C4-2B (cell line): ENCODE data around the gene PEAR1.

Experiments used
- H3K27ac ChIP-seq: fragments of 450-650 bp; 2 replicates; pipeline ENCODE4 v1.5.1; 2017
- ZFX ChIP-seq: fragments of 450-650 bp; IDR thresholded peaks from 2 replicates; pipeline ENCODE4 v1.6.1; 2017
- TF ChIP-seq, protein P1 (sequence below): fragments of 450-650 bp; conservative IDR thresholded peaks from 2 replicates; pipeline ENCODE4 v1.5.1; 2017; ENCODE audit warnings: mild to moderate bottlenecking

PEAR1 gene

GRCh38 chr1:156913809-156914387, 20.4 kb downstream of the PEAR1 start:
- TF ChIP-seq, protein P1, sequence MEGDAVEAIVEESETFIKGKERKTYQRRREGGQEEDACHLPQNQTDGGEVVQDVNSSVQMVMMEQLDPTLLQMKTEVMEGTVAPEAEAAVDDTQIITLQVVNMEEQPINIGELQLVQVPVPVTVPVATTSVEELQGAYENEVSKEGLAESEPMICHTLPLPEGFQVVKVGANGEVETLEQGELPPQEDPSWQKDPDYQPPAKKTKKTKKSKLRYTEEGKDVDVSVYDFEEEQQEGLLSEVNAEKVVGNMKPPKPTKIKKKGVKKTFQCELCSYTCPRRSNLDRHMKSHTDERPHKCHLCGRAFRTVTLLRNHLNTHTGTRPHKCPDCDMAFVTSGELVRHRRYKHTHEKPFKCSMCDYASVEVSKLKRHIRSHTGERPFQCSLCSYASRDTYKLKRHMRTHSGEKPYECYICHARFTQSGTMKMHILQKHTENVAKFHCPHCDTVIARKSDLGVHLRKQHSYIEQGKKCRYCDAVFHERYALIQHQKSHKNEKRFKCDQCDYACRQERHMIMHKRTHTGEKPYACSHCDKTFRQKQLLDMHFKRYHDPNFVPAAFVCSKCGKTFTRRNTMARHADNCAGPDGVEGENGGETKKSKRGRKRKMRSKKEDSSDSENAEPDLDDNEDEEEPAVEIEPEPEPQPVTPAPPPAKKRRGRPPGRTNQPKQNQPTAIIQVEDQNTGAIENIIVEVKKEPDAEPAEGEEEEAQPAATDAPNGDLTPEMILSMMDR, result no peak
- no peak for TF ChIP-seq ZFX
- no peak overlapping the region for H3K27ac ChIP-seq

DNA sequence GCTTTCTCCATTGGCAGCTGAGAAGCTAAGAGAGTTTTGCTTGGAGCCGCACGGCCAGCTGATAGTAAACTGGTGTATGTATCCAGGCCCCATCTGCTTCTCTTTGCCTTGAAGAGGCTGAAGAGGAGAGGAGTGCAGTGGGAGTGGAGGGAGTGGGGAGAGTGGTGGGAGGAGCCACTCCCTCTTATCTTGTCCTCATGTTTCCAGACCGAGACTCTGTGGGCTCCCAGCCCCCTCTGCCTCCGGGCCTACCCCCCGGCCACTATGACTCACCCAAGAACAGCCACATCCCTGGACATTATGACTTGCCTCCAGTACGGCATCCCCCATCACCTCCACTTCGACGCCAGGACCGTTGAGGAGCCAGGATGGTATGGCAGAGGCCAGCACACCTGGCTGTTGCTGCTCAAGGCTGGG, 20.9 kb downstream of the PEAR1 start:
- H3K27ac ChIP-seq, result no peak overlapping the region

GRCh38 chr1:156920233-156921052, 26.9 kb downstream of the PEAR1 start, which contains the start of gene LRRC71:
Gene LRRC71 (plus strand): TSS chr1:156920632. CDS start chr1:156920804, 172 bp downstream.
- TF ChIP-seq ZFX, result no peak
- TF ChIP-seq, protein P1, result peak; percentile 86
- H3K27ac ChIP-seq, result no peak within 1 kb of the TSS

More for the DNA sequence above, 20.9 kb downstream of the PEAR1 start:
- TF ChIP-seq, protein P1, result no peak
- TF ChIP-seq ZFX, result no peak

DNA sequence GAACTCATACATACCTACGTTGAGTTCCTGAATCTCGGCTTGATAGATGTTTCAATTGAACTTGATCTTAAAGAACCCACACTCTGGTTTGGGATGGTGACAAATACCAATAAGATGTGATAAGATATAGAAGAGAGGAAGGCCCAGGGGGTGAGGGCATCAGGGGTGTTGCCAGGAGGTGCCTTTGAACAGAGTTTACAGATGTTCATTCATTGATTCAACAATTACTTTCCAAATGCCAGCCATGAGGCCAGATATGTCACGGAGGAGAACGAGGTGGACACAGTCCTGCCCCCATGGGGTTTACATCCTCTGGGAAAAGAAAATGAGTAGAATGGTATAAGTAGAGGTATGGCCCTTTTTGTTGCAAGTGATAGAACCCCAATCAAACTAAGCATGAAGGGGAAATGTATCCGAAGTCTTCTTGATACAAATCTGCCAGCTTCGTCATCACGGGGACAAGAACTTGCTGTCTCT, 27.6 kb downstream of the PEAR1 start:
- H3K27ac ChIP-seq, result no peak overlapping the region
- TF ChIP-seq, protein P1, result no peak
- TF ChIP-seq ZFX, result no peak

- H3K27ac ChIP-seq, result no peak overlapping the region
- TF ChIP-seq, protein P1, result no peak
- no peak for TF ChIP-seq ZFX
Measured at GRCh38 chr1:156922986-156923669, 29.6 kb downstream of the PEAR1 start.

- H3K27ac ChIP-seq, result no peak overlapping the region
- no peak for TF ChIP-seq ZFX
- TF ChIP-seq, protein P1, result no peak
Measured at GRCh38 chr1:156923670-156924477, 30.4 kb downstream of the PEAR1 start.
